Duodenal mucosa (tissue), 2 donors: ENCODE data around the gene TGIF2.

Experiments used
- H3K27ac ChIP-seq: one replicate; pipeline ENCODE4 v1.7.0; 2013; ENCODE audit warnings: low read depth, low read length
- H3K27me3 ChIP-seq, 2 donors: one replicate each; pipeline ENCODE4 v1.7.0; 2013; ENCODE audit warnings: low read length in 2 of 2, control low read depth in 1 of 2; ENCODE audit not compliant: insufficient read depth in 2 of 2, control insufficient read depth in 1 of 2
- H3K36me3 ChIP-seq, 2 donors: one replicate each; pipeline ENCODE4 v1.7.0; 2013; ENCODE audit warnings: low read length in 2 of 2, control low read depth in 1 of 2; ENCODE audit not compliant: insufficient read depth in 2 of 2, control insufficient read depth in 1 of 2
- H3K4me1 ChIP-seq, 2 donors: one replicate each; pipeline ENCODE4 v1.7.0; 2013; ENCODE audit warnings: low read length in 2 of 2, control low read depth in 1 of 2; ENCODE audit not compliant: insufficient read depth in 2 of 2, control insufficient read depth in 1 of 2
- H3K4me3 ChIP-seq, 2 donors: one replicate each; pipeline ENCODE4 v1.7.0; 2013; ENCODE audit warnings: low read length in 2 of 2, low read depth in 1 of 2
- H3K9ac ChIP-seq, 2 donors: one replicate each; pipeline ENCODE4 v1.7.0; 2013; ENCODE audit warnings: low read length in 2 of 2, low read depth in 1 of 2
- H3K9me3 ChIP-seq, 2 donors: one replicate each; pipeline ENCODE4 v1.7.0; 2013; ENCODE audit warnings: low read length in 2 of 2, control low read depth in 1 of 2; ENCODE audit not compliant: control insufficient read depth in 1 of 2

Gene TGIF2

DNA sequence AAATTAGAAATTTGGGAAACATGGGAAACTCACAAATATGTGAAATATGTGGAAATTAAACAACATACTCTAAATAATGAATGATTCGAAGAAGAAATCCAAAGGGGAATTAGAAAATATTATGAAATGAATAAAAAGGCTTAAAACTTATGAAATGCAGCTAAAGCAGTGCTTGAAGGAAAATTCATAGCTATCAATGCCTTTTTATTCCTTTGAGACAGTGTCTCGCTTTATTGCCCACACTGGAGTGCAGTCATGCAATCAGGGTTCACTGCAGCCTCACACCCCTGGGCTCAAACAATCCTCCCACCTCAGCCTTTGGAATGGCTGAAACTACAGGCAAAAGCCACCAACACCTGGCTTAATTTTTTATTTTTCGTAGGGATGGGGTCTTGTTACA, 7.9 kb upstream of the TGIF2 start:
- Histone ChIP-seq H3K4me3 (no peak overlapping the region), H3K27ac (no peak overlapping the region), H3K4me1 (no peaks in the 10 kb centered on the region), H3K9me3 (peaks cover 0 to 3% of the 10 kb centered on the region in 2 donors), H3K27me3 (no peaks in the 10 kb centered on the region), H3K9ac (no peak overlapping the region), H3K36me3 (no peaks in the 10 kb centered on the region)

DNA sequence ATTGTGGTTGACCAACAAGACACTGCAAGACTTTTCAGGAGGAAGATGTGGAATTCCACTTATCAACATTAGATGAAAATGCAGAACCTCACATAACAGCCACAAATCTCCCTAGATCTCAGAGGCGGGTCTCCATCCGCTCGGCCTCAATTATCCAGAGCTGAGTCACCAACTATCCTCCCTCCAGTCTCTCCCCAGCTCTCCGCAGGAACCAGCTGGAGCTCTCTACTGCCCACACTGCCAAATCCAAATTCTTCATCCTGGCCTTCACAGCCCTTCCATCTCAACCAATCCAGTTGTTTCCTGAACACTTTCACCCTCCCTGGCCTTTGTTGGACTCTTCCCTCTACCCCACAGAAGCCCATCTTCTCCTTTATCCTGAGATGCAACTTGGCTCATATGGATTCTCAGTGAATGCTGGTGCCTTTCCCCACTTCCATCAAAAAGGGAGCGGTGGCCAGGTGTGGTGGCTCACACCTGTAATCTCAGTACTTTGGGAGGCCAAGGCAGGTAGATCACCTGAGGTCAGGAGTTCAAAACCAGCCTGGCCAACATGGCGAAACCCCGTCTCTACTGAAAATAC, 3.5 kb upstream of the TGIF2 start:
- Histone ChIP-seq H3K9me3 (peaks cover 0 to 3% of the 10 kb centered on the region in 2 donors), H3K4me1 (peaks cover 4 to 11% of the 10 kb centered on the region in 2 donors), H3K27me3 (no peaks in the 10 kb centered on the region), H3K27ac (no peak overlapping the region), H3K36me3 (no peaks in the 10 kb centered on the region), H3K4me3 (no peak overlapping the region), H3K9ac (no peak overlapping the region)

DNA sequence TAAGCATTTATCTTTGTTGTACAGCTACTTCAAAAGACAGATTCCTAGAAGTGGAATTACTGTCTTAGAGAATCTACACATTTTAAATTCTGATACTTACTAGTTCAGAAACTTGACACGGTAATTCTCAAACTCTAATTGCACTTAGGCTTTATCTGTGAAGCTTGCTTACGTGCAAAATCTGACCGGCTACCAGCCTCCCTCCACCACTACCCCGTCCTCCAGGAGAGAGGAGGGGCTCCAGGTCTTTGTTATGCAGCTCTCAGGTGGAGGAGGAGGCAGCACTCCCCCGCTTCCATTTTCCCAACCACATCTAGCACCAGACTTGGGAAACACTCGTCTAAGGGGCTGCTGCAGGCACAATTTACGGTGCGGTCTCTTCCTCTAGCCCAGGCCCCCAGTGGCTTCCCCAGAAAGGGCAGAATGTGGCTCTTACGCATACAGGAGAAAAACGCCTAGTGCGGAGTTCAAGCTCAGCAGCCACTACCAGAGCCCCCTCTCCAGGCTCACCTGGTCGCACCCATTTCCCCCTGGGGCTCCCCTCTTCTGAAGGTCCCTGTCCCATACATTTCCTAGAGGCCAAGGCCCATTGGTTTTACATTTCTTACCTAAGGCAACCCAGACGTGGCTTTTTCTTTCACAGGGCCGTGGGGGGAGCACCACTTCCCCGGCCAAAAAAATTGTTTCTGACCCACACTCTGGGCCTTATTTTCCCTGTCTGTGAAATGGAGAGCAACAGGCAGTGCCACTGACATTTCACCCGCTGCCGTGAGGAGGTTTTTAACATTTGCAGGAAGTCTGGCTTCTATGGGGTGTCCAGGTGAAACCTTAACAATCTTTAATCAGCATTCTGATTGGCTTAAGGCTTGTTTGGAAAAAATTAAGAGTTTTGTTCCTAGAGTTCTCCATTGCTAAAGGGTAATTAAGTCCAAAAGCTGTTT, 1.6 kb upstream of the TGIF2 start:
- Histone ChIP-seq H3K27ac (peak overlapping the region; percentile 67), H3K9me3 (no peaks in the 10 kb centered on the region), H3K36me3 (no peaks in the 10 kb centered on the region), H3K27me3 (no peaks in the 10 kb centered on the region), H3K9ac (no peak overlapping the region), H3K4me3 (no peak overlapping the region), H3K4me1 (peaks cover 11 to 24% of the 10 kb centered on the region in 2 donors)

DNA sequence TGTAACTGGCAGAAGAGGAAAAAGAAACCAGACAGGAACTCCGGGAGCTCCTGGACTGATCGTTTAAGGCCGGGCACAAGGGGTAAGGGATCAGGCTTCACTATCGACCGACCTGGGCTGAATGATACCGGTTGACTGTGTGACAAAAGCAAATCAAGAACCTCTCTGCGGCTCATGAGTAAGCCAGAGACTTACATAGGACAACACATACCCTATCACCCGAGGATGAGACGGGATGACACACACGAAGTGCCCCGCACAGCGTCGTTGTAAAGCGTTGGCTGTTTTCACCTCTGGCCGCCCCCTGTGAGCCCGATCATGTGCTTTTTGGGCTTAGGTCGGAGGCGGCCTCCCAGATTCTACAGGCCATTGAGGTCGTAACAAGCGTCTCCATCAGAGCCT, 695 bp upstream of the TGIF2 start:
- Histone ChIP-seq H3K4me1 (peaks cover 11 to 24% of the 10 kb centered on the region in 2 donors), H3K36me3 (no peaks in the 10 kb centered on the region), H3K9ac (peak overlapping the region; percentile 67 to 72), H3K27ac (peak overlapping the region; percentile 67), H3K9me3 (no peaks in the 10 kb centered on the region), H3K27me3 (no peaks in the 10 kb centered on the region), H3K4me3 (peak overlapping the region; percentile 74)

DNA sequence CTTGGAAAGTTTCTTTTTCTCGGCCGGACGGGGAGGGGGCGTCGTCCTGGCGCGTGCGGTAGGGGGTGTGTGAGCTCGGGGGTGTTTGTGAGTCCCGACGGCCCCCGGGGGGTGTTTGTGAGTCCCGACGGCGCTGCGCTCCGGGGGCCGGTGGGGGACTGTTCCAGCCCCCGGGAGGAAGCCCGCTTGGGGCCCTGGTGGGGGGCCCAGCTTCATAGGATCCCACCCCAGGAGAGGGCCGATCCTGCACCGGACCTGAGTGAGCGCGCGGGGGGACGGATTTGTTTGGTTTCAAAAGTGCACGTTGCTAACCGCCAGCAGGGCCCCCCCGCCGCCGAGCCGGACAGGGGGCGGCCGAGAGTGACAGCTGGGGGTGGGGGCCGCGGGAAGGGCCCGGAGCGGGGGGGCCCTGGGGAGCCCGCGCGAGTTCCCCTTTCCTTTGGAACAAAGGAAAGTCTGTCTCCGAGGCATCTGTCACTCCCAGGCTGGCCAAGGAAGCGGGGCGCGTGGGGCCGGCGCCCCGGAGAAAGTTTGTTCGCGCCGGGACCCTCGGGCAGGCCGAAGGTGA, 485 bp downstream of the TGIF2 start:
- peak overlapping the region; percentile 83 for H3K27ac ChIP-seq
- peaks cover 11 to 24% of the 10 kb centered on the region in 2 donors for H3K4me1 ChIP-seq

DNA sequence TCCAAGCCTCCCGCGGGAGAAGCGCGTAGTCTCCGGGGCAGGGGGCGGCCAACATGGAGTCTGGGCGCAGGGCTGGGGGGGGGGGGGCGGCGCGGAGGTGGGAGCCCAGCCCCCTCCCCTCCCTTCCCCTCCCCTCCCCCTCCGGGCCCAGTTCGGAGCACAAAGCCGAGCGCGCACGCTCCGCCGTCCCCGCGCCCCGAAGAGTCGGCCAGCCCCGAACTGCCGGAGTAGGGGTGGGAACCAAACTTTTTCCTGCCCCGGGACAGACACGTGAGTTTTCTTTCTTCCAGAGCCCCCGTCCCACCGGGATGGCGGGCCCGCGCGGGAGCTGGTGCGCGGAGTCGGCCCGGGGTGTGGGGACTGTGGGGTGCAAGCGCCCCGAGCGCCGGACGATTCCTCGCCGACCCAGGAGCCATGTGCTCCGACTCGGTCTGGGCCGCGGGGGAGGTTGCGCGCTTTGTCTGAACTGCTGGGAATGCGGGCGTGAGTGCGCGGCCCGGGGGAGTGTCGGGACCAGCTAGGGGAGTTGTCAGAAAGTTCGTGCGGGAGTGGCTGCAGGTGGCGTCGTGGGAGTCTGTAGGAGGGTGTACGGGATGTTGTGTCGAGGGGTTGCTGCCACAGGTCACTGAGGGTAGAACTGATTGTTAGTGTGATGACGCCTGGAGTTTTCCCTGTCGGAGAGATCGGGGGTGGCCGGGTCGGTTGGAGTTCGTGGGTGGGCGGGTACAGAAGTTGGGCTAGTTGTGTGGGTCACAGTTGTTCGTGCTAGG, 1.2 kb downstream of the TGIF2 start:
- Histone ChIP-seq H3K9me3 (no peaks in the 10 kb centered on the region), H3K4me3 (peak overlapping the region; percentile 65 to 66), H3K36me3 (peaks cover 3 to 11% of the 10 kb centered on the region in 2 donors), H3K4me1 (peaks cover 11 to 24% of the 10 kb centered on the region in 2 donors), H3K9ac (peak overlapping the region; percentile 70 to 76), H3K27ac (peak overlapping the region; percentile 83), H3K27me3 (no peaks in the 10 kb centered on the region)

More for the DNA sequence above, 485 bp downstream of the TGIF2 start:
- Histone ChIP-seq H3K9ac (peak overlapping the region; percentile 60 to 76), H3K4me3 (peak overlapping the region; percentile 65 to 66), H3K36me3 (peaks cover 0 to 6% of the 10 kb centered on the region in 2 donors), H3K9me3 (no peaks in the 10 kb centered on the region), H3K27me3 (no peaks in the 10 kb centered on the region)

DNA sequence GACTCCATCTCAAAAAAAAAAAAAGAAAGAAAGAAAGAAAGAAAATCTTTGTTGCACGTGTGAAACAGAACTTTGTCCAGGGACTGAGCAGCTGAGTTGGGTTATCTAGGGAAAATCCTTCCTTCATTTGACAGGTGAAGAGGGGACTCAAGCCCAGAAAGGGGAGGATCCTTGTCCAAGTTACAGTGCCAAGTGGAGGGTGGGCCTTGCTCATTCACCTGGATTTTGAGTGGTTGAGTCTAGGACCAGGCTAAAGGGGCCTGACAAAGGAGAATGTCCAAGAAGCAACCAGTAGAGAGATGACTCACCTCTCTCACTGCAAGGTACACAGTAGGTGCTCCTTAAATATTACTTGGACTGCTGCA, 2.7 kb downstream of the TGIF2 start:
- Histone ChIP-seq H3K4me1 (peaks cover 11 to 24% of the 10 kb centered on the region in 2 donors), H3K27me3 (no peaks in the 10 kb centered on the region), H3K4me3 (no peak overlapping the region), H3K9ac (no peak overlapping the region), H3K27ac (no peak overlapping the region), H3K9me3 (no peaks in the 10 kb centered on the region), H3K36me3 (peaks cover 5 to 23% of the 10 kb centered on the region in 2 donors)

DNA sequence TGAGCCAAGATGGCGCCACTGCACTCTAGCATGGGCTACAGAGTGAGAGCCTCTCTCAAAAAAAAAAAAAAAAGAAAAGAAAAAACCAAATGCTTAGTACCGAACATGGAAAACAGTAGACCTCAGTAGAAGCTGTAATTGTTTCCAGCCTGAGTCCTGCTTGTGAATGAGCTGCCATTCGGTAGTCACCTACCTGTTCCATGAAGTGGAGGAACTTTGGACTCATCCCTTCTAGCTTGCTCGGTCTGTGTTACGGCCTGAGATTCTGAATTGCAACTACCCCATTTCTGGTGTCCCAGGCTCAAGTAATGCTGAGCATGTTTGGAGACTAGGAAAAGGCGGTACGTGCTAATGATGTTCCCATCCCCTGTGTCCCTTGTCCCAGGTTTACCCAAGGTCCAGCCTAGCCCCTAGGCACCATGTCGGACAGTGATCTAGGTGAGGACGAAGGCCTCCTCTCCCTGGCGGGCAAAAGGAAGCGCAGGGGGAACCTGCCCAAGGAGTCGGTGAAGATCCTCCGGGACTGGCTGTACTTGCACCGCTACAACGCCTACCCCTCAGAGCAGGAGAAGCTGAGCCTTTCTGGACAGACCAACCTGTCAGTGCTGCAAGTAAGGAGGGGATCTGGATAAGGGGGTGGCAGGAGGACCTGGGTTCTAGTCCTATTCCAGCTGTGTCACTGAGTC, 5.1 kb downstream of the TGIF2 start:
- Histone ChIP-seq H3K9me3 (no peaks in the 10 kb centered on the region), H3K4me3 (no peak overlapping the region), H3K4me1 (peaks cover 11 to 18% of the 10 kb centered on the region in 2 donors), H3K9ac (no peak overlapping the region), H3K36me3 (peaks cover 10 to 35% of the 10 kb centered on the region in 2 donors), H3K27me3 (no peaks in the 10 kb centered on the region), H3K27ac (no peak overlapping the region)

DNA sequence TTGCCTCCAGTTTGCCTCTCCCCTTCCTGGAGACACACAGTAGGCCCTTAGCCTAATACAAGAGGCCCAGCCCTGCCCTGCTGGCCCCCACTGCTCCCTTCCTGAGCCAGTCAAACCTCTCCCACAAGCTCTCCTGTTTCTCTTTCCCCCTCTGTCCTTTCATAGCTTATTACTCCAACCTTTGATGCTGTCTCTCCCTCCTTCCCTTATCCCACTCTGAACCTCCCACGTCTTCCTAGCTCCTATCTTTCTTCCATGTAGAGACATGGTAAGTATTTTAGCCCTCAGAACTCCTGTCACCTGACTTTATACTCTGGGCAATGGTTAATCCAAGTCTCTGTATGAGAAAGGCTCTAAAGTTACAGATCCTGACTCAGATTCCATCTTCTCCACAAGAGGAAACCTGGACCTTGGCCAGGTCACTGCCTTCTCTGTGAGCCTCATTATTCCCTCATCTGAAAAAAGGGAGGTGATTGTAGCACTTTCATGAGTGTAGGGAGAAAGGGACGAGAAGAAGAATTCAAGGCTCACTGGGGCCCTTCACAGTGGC, 6.7 kb downstream of the TGIF2 start:
- peaks cover 5 to 12% of the 10 kb centered on the region in 2 donors for H3K4me1 ChIP-seq
- H3K27me3 ChIP-seq, result no peaks in the 10 kb centered on the region
- no peak overlapping the region for H3K9ac ChIP-seq
- no peak overlapping the region for H3K4me3 ChIP-seq
- H3K36me3 ChIP-seq, result peaks cover 10 to 35% of the 10 kb centered on the region in 2 donors
- no peaks in the 10 kb centered on the region for H3K9me3 ChIP-seq
- no peak overlapping the region for H3K27ac ChIP-seq
